ENCODE measurements around the gene AICDA.

DNA sequence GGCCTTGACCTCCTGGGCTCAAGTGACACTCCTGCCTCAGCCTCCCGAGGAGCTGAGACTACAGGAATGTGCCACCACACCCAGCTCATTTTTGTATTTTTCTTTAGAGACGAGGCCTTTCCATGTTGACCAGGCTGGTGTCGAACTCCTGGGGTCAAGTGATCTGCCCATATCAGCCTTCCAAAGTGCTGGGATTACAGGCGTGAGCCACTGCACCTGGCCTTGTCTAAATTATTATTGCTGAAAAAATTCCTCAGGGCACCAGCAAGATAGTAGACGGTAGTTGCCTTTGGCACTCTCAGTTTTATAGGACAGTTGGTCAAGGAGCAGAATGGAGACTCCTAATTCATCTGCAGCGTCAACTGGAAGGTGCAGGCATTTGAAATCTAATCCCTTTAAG is 2.5 kb upstream of the AICDA start:
- TF ChIP-seq, protein P1, sequence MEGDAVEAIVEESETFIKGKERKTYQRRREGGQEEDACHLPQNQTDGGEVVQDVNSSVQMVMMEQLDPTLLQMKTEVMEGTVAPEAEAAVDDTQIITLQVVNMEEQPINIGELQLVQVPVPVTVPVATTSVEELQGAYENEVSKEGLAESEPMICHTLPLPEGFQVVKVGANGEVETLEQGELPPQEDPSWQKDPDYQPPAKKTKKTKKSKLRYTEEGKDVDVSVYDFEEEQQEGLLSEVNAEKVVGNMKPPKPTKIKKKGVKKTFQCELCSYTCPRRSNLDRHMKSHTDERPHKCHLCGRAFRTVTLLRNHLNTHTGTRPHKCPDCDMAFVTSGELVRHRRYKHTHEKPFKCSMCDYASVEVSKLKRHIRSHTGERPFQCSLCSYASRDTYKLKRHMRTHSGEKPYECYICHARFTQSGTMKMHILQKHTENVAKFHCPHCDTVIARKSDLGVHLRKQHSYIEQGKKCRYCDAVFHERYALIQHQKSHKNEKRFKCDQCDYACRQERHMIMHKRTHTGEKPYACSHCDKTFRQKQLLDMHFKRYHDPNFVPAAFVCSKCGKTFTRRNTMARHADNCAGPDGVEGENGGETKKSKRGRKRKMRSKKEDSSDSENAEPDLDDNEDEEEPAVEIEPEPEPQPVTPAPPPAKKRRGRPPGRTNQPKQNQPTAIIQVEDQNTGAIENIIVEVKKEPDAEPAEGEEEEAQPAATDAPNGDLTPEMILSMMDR (IDR thresholded peaks at IDR 0.05) = no peak
- TF ChIP-seq EP300 (IDR thresholded peaks at IDR 0.05) (no peak), POLR2A (IDR thresholded peaks at IDR 0.05; ENCODE audit: low read depth) (no peak)

Measured in esophagus muscularis mucosa (tissue), 4 donors.